ENCODE measurements around the gene NCBP2. TPM values are rescaled to one million over a fixed set of nuclear protein-coding genes. Genes with fewer than 3 reads are reported as not detected.

The NCBP2 gene
- total RNA-seq, 1 experiment from 2014 or later: 119 TPM

DNA sequence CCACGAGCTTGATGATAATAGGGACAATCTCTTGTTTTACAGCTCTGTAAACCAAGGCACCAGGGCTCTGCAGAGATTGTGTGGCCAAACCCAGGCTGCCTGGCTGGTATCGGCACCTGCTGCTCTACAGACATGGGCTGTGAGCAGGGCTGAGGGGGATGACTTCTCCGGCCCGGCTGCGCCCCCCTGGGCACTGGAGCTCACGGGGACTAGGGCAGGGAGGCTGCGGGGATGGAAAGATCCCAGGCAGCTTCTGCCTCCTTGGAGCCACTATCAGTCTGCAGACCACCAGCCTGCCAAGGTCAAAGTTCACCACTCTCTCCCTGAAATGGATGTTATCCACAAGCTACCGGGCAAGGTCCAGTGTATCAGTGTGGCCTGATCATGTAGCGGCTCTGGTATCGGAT lies 48.3 kb upstream of the NCBP2 start:
- H3K79me2 ChIP-seq (ENCODE audit: low read length): no peaks in the 10 kb centered on the region
- no peaks in the 10 kb centered on the region for H3F3A ChIP-seq (ENCODE audit: low read length, unreplicated experiment)
- ChIA-PET CTCF (no interaction called here), POLR2A (ENCODE audit: unreplicated experiment) (interaction anchor here (0.6 kb wide), 1 partner anchor 478 kb away, joined by 3 read pairs; no protein-coding TSS in a partner anchor)
- no peak overlapping the region for H3K4me2 ChIP-seq (ENCODE audit: low read length)
- H3K4me3 ChIP-seq (ENCODE audit: low read length): no peak overlapping the region
- H4K20me1 ChIP-seq (ENCODE audit: low read length): no peaks in the 10 kb centered on the region
- H3K9ac ChIP-seq (ENCODE audit: low read length): no peak overlapping the region
- H3K4me1 ChIP-seq (ENCODE audit: insufficient read depth, low read length): no peaks in the 10 kb centered on the region
- no TSS peak for BruUV-seq (replicated peaks)
- H3K9me2 ChIP-seq (replicated peaks; ENCODE audit: low read length): no peaks in the 10 kb centered on the region
- DNase-seq: no peak
- ATAC-seq: no peak
- no peaks in the 10 kb centered on the region for H3K27me3 ChIP-seq (ENCODE audit: low read length)
- no peak overlapping the region for H3K27ac ChIP-seq (ENCODE audit: low read length)
- H3K36me3 ChIP-seq (ENCODE audit: low read depth, low read length): no peaks in the 10 kb centered on the region
- intact Hi-C loops (cut with micrococcal nuclease): loop anchor here (1.0 kb wide), 1 partner anchor 24 kb away; no protein-coding TSS in a partner anchor
- TF ChIP-seq, protein P1, sequence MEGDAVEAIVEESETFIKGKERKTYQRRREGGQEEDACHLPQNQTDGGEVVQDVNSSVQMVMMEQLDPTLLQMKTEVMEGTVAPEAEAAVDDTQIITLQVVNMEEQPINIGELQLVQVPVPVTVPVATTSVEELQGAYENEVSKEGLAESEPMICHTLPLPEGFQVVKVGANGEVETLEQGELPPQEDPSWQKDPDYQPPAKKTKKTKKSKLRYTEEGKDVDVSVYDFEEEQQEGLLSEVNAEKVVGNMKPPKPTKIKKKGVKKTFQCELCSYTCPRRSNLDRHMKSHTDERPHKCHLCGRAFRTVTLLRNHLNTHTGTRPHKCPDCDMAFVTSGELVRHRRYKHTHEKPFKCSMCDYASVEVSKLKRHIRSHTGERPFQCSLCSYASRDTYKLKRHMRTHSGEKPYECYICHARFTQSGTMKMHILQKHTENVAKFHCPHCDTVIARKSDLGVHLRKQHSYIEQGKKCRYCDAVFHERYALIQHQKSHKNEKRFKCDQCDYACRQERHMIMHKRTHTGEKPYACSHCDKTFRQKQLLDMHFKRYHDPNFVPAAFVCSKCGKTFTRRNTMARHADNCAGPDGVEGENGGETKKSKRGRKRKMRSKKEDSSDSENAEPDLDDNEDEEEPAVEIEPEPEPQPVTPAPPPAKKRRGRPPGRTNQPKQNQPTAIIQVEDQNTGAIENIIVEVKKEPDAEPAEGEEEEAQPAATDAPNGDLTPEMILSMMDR (conservative IDR thresholded peaks at IDR 0.05; ENCODE audit: low read depth, low read length): no peak
- TF ChIP-seq EZH2 (IDR thresholded peaks at IDR 0.05; ENCODE audit: low read length, unreplicated experiment) (no peak), EZH2phosphoT487 (IDR thresholded peaks at IDR 0.05; ENCODE audit: borderline replicate concordance, low read length) (no peak)
- no peaks in the 10 kb centered on the region for H3K9me3 ChIP-seq (ENCODE audit: low read length)
- no peak overlapping the region for H2AFZ ChIP-seq (ENCODE audit: low read length)

DNA sequence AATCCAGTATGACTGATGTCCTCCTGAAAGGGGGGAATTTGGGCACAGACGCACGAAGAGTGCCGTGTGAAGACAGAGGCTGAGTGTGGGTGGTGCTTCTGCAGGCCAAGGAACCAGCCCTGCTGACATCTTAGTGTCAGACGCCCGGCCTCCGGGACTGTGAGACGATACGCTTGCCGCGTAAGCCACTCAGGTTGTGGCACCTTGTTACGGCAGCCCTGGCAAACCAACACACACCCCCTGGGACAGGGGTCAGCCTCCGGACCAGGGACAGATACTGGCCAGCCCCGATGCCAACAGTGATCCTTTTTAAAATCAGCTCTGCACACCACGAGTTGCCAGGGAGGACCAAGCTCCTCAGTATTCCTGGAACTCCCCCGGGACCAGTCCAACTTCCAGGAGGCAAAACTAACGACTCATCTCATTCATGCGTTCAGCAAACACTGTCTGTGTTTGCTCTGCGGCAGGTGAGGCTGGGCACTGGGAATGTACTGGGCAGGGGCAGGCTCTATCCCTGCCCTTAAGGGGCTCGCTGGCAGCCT lies 47.5 kb upstream of the NCBP2 start:
- CTCF ChIA-PET: interaction anchor here (0.6 kb wide), 1 partner anchor 14 kb away, joined by 7 read pairs; no protein-coding TSS in a partner anchor

More for the DNA sequence above, 47.5 kb upstream of the NCBP2 start:
- Histone ChIP-seq H3K9me3 (ENCODE audit: low read length) (no peaks in the 10 kb centered on the region), H3K27me3 (ENCODE audit: low read length) (no peaks in the 10 kb centered on the region), H3K4me1 (ENCODE audit: insufficient read depth, low read length) (no peaks in the 10 kb centered on the region), H3K4me2 (ENCODE audit: low read length) (no peak overlapping the region), H3K9me2 (replicated peaks; ENCODE audit: low read length) (no peaks in the 10 kb centered on the region), H3F3A (ENCODE audit: low read length, unreplicated experiment) (no peaks in the 10 kb centered on the region), H3K36me3 (ENCODE audit: low read depth, low read length) (no peaks in the 10 kb centered on the region), H3K27ac (ENCODE audit: low read length) (no peak overlapping the region), H3K4me3 (ENCODE audit: low read length) (no peak overlapping the region), H2AFZ (ENCODE audit: low read length) (no peak overlapping the region), H3K9ac (ENCODE audit: low read length) (no peak overlapping the region), H3K79me2 (ENCODE audit: low read length) (no peaks in the 10 kb centered on the region), H4K20me1 (ENCODE audit: low read length) (no peaks in the 10 kb centered on the region)
- DNase-seq (peak; percentile 39), ATAC-seq (peak; percentile 55)
- TF ChIP-seq, protein P1 (conservative IDR thresholded peaks at IDR 0.05; ENCODE audit: low read depth, low read length): no peak
- TF ChIP-seq EZH2phosphoT487 (IDR thresholded peaks at IDR 0.05; ENCODE audit: borderline replicate concordance, low read length) (no peak), EZH2 (IDR thresholded peaks at IDR 0.05; ENCODE audit: low read length, unreplicated experiment) (no peak)
- POLR2A ChIA-PET (ENCODE audit: unreplicated experiment): no interaction called here
- intact Hi-C loops (cut with micrococcal nuclease): loop anchor here (1.0 kb wide), 1 partner anchor 25 kb away; no protein-coding TSS in a partner anchor
- no TSS peak for BruUV-seq (replicated peaks)
